ENCODE measurements around the gene FSCN2.

GRCh38 chr17:81572563-81573168, 44.5 kb downstream of the FSCN2 start:
- TF ChIP-seq CTCF (IDR thresholded peaks at IDR 0.05): no peak
- no peak for TF ChIP-seq POLR2A (IDR thresholded peaks at IDR 0.05)
